Thyroid gland (tissue), 4 donors: Measurements from ENCODE around the gene NAT9.

ENCODE experiments used
- POLR2A ChIP-seq, 2 donors: fragments of 450-650 bp; IDR thresholded peaks; one replicate each; pipeline ENCODE4 v1.6.1; 2017; ENCODE audit warnings: antibody characterized with exemption in 2 of 2, mild to moderate bottlenecking in 2 of 2, moderate library complexity in 1 of 2
- TF ChIP-seq, protein P1 (sequence below), 6 experiments: fragments of 200-600 bp in 3 of 6; fragments of 450-650 bp in 3 of 6; sonication (generic) in 3 of 6; IDR thresholded peaks; one replicate each; pipeline ENCODE4 v1.5.1; 2016 to 2019; ENCODE audit warnings: antibody characterized with exemption in 6 of 6, mild to moderate bottlenecking in 2 of 6, inconsistent platforms in 1 of 6, moderate library complexity in 1 of 6

DNA sequence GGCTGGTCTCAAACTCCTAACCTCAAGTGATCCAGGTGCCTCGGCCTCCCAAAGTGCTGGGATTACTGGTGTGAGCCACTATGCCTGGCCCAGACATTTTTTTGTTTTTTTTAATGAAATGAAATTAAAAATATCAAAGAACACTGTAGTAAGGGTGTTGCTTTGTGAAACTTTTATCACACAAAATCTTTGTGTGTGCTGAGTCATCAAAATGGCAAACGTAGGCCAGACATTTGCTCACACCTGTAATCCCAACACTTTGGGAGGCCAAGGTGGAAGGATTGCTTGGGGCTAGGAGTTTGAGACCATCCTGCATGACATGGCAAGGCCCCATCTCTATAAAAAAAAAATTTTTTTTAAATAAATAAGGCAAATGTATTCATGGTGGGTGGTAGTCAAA lies 9.7 kb downstream of the NAT9 start:
- TF ChIP-seq, protein P1, sequence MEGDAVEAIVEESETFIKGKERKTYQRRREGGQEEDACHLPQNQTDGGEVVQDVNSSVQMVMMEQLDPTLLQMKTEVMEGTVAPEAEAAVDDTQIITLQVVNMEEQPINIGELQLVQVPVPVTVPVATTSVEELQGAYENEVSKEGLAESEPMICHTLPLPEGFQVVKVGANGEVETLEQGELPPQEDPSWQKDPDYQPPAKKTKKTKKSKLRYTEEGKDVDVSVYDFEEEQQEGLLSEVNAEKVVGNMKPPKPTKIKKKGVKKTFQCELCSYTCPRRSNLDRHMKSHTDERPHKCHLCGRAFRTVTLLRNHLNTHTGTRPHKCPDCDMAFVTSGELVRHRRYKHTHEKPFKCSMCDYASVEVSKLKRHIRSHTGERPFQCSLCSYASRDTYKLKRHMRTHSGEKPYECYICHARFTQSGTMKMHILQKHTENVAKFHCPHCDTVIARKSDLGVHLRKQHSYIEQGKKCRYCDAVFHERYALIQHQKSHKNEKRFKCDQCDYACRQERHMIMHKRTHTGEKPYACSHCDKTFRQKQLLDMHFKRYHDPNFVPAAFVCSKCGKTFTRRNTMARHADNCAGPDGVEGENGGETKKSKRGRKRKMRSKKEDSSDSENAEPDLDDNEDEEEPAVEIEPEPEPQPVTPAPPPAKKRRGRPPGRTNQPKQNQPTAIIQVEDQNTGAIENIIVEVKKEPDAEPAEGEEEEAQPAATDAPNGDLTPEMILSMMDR (IDR thresholded peaks at IDR 0.05), result no peak
- no peak for TF ChIP-seq POLR2A (IDR thresholded peaks at IDR 0.05)
